Breast epithelium (tissue), 4 donors: ENCODE measurements around the gene TRIM10. TPM values are rescaled to one million over a fixed set of nuclear protein-coding genes. Genes with fewer than 3 reads are reported as not detected.

Experiments
- DNase-seq, 2 donors: peaks; one replicate each; pipeline ENCODE4 v3.0.0-alpha.2; 2019; ENCODE audit warnings: low spot score in 2 of 2
- H3K27ac ChIP-seq, 2 donors: fragments of 200-600 bp; sonication (generic) in 1 of 2; one replicate each; pipeline ENCODE4 v1.5.1; 2016 to 2019; ENCODE audit warnings: mild to moderate bottlenecking in 1 of 2
- H3K27me3 ChIP-seq, 2 donors: fragments of 200-600 bp; sonication (generic) in 1 of 2; one replicate each; pipeline versions ENCODE4 v1.5.1 to v1.6.0; 2017 to 2019; ENCODE audit warnings: control low read depth in 1 of 2, mild to moderate bottlenecking in 1 of 2
- H3K36me3 ChIP-seq: fragments of 200-600 bp; one replicate; pipeline ENCODE4 v1.5.1; 2019
- H3K4me1 ChIP-seq, 2 donors: fragments of 200-600 bp; sonication (generic); one replicate each; pipeline ENCODE4 v1.5.1; 2016 to 2019; ENCODE audit warnings: control low read depth in 1 of 2
- H3K4me3 ChIP-seq, 3 donors: fragments of 200-600 bp; sonication (generic); 1 replicate in 2 of 3; 2 replicates in 1 of 3; pipeline ENCODE4 v1.5.1; 2016 to 2019; ENCODE audit warnings: mild to moderate bottlenecking in 3 of 3, moderate library complexity in 2 of 3
- H3K9me3 ChIP-seq, 2 donors: fragments of 200-600 bp; sonication (generic) in 1 of 2; one replicate each; pipeline ENCODE4 v1.5.1; 2016 to 2019; ENCODE audit warnings: control low read depth in 1 of 2
- POLR2A ChIP-seq: fragments of 450-650 bp; IDR thresholded peaks from one replicate; pipeline ENCODE4 v1.6.1; 2016; ENCODE audit warnings: antibody characterized with exemption, mild to moderate bottlenecking, moderate library complexity
- POLR2AphosphoS5 ChIP-seq, 3 donors: sonication (generic); formaldehyde crosslinking; IDR thresholded peaks; one replicate each; pipeline ENCODE4 v1.6.1; 2017; ENCODE audit warnings: antibody characterized with exemption in 3 of 3
- intact Hi-C: fragments of 100-400 bp; cut with DNase I; formaldehyde crosslinking; loops from one replicate; pipeline ENCODE4 v1.15.1; 2023; ENCODE audit warnings: low total_unique reads
- total RNA-seq, 3 donors: library from RNA; depleted of rRNA; stranded (reverse); fragments of >200 nt; gene quantifications; one replicate each; pipeline ENCODE4 v1.1.0, GENCODE V29; 2016
- TF ChIP-seq, protein P1 (sequence below), 3 donors: fragments of 450-650 bp; IDR thresholded peaks; one replicate each; pipeline ENCODE4 v1.5.1; 2016 to 2017; ENCODE audit warnings: antibody characterized with exemption in 3 of 3, mild to moderate bottlenecking in 3 of 3, moderate library complexity in 3 of 3

TRIM10 gene
- total RNA-seq, 3 donors from 2014 or later: not detected

DNA sequence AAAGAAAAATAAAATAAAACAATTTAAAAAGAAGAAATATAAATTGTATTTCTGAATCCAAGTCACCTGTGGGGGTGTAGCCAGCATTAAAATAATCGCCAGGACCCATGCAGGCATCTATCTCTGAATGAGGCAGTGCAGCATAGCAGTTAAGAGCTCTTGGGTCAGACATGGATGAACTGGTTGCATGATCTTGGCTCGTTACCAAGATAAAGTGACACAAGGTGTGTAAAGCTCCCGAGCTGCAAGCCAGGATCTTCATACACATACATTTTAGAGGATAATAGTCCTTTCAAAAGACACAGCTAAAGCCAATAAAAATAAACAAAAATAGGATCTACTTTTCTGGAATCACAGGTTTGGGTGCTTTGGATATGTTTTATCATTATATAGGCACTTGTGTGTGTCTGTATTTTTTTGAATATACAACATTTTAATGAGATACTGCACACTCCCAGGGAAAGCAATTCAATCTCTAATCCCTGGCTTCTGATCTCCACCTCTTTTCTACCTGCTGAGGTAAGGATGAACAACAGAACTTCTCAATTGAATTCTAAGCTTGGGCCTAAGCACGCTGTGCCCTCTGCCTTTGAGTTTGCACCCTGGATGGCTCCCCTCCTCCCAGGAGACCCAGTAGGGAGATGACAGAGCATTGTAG, 8.9 kb downstream of the TRIM10 start:
- intact Hi-C loops: no loop called here
- peaks cover 0 to 4% of the 10 kb centered on the region in 2 donors for H3K4me1 ChIP-seq
- TF ChIP-seq, protein P1, sequence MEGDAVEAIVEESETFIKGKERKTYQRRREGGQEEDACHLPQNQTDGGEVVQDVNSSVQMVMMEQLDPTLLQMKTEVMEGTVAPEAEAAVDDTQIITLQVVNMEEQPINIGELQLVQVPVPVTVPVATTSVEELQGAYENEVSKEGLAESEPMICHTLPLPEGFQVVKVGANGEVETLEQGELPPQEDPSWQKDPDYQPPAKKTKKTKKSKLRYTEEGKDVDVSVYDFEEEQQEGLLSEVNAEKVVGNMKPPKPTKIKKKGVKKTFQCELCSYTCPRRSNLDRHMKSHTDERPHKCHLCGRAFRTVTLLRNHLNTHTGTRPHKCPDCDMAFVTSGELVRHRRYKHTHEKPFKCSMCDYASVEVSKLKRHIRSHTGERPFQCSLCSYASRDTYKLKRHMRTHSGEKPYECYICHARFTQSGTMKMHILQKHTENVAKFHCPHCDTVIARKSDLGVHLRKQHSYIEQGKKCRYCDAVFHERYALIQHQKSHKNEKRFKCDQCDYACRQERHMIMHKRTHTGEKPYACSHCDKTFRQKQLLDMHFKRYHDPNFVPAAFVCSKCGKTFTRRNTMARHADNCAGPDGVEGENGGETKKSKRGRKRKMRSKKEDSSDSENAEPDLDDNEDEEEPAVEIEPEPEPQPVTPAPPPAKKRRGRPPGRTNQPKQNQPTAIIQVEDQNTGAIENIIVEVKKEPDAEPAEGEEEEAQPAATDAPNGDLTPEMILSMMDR (IDR thresholded peaks at IDR 0.05): no peak
- no peak for TF ChIP-seq POLR2AphosphoS5 (IDR thresholded peaks at IDR 0.05)
- no peak for TF ChIP-seq POLR2A
- H3K27me3 ChIP-seq: no peaks in the 10 kb centered on the region
- no peaks in the 10 kb centered on the region for H3K36me3 ChIP-seq
- DNase-seq: no peak
- no peaks in the 10 kb centered on the region for H3K9me3 ChIP-seq
- H3K4me3 ChIP-seq: no peak overlapping the region
- H3K27ac ChIP-seq: no peak overlapping the region

DNA sequence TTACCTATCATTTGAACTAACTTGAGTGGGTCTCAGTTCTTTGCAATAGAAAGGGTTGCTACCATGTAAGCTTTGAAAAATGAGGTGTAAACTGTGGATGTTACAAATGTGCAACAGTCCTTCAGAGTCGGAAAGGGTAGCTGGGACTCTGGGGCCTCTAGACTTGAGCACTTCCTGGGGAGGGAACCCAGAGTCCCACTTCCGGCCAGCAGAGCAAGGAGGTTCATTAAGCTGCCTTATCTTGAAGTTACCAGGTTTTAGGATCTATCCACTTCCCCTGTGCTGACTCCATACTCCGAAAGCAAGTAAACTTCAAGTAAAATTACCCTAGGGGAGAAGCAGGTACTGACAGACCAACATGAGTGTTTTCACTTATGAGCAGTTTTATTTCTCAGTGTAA, 9.4 kb downstream of the TRIM10 start:
- H3K9me3 ChIP-seq: no peaks in the 10 kb centered on the region
- peaks cover 0 to 4% of the 10 kb centered on the region in 2 donors for H3K4me1 ChIP-seq
- no peaks in the 10 kb centered on the region for H3K36me3 ChIP-seq
- TF ChIP-seq, protein P1 (IDR thresholded peaks at IDR 0.05): no peak
- TF ChIP-seq POLR2AphosphoS5 (IDR thresholded peaks at IDR 0.05): no peak
- TF ChIP-seq POLR2A: no peak
- intact Hi-C loops: no loop called here
- DNase-seq: no peak
- H3K27me3 ChIP-seq: no peaks in the 10 kb centered on the region
- H3K27ac ChIP-seq: no peak overlapping the region
- H3K4me3 ChIP-seq: no peak overlapping the region

DNA sequence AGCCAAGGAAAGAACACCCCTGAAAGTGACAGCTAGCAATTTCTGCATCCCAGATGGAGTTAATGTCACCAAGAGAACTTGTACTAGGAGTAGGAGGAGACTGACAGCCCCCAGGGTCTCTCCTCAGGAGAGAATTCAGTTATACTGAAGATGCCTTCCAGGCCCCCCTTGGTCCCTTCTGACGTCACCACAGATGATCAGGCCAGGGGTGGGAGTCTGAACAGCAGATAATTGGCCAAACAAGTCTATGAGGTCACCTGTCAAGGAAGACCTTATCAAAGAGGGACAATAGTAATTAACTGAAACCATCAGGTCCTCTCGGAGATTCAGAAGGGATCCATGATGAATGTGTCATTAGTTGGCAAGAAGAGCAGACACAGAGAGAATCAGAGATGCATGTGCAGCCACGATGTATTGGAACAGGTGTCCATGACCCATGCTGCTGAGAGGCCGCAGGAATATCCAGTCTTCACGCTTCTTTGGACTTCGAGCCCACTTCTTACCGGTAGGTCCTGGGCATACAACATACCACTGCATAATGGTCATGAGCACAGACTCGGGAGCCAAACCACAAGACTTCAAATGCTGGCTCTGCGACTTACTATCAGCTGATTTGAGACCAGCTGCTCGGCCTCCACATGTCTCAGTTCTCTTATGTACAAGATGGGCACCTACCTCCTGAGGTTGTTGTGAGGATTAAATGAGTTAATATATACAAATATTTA, 10.2 kb downstream of the TRIM10 start:
- Histone ChIP-seq H3K27me3 (no peaks in the 10 kb centered on the region), H3K9me3 (no peaks in the 10 kb centered on the region), H3K27ac (no peak overlapping the region), H3K4me1 (peaks cover 0 to 4% of the 10 kb centered on the region in 2 donors), H3K36me3 (no peaks in the 10 kb centered on the region), H3K4me3 (no peak overlapping the region)
- intact Hi-C loops: no loop called here
- no peak for DNase-seq
- TF ChIP-seq POLR2A: no peak
- TF ChIP-seq, protein P1 (IDR thresholded peaks at IDR 0.05): no peak
- no peak for TF ChIP-seq POLR2AphosphoS5 (IDR thresholded peaks at IDR 0.05)

DNA sequence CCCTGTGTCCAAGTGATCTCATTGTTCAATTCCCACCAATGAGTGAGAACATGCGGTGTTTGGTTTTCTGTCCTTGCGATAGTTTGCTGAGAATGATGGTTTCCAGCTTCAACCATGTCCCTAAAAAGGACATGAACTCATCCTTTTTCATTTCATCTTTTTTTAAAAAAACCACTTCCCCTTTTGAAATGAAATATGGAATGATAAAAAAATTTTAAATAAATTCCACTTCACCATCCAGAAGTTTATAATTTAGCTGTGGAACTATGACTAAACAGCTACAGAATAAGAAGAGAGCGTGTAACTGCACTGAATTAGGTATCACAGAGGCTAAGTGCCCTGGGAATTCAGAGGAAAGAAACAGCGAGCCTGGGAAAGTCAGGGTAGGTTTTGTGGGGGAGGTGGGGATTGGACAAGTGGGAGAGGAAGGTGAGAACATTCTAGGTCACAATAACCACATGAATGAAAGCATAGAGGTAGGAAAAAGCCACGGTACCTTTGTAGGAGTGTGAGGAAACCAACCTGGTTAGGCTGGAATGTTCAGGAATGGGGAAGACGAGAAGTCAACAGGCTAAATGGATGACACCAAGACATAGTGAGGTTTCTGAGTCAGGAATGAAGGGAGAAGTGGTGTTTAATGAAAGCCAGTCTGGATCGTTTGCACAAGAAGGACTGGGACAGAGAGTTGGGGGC, 11.0 kb downstream of the TRIM10 start:
- no peak for TF ChIP-seq POLR2AphosphoS5 (IDR thresholded peaks at IDR 0.05)
- TF ChIP-seq POLR2A: no peak
- TF ChIP-seq, protein P1 (IDR thresholded peaks at IDR 0.05): no peak
- no peaks in the 10 kb centered on the region for H3K9me3 ChIP-seq
- DNase-seq: no peak

DNA sequence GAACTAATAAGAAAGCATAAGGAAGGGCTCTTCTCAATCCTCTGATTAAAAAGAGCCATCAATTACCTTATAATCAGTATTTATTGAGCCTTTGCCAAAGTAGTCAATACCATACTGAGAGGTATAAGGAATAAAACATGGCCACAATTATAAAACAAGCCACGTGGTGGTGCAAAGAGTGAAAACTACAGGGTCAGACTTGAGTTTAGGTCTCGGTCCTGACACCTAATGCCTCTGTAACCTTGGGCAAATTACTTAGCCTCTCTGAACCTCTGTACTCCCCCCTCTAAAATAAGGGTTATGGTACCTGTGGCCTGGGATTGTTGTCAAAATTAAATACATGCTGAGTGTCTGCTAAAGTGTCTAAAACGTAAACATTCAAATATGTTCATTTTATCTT, 11.8 kb downstream of the TRIM10 start:
- H3K27me3 ChIP-seq: peaks cover 0 to 4% of the 10 kb centered on the region in 2 donors
- H3K9me3 ChIP-seq: no peaks in the 10 kb centered on the region
- H3K36me3 ChIP-seq: no peaks in the 10 kb centered on the region
- no peak for TF ChIP-seq POLR2A
- no peak for TF ChIP-seq POLR2AphosphoS5 (IDR thresholded peaks at IDR 0.05)
- TF ChIP-seq, protein P1 (IDR thresholded peaks at IDR 0.05): no peak
- intact Hi-C loops: no loop called here
- no peak overlapping the region for H3K4me3 ChIP-seq
- DNase-seq: no peak
- H3K4me1 ChIP-seq: no peaks in the 10 kb centered on the region
- H3K27ac ChIP-seq: no peak overlapping the region

More for the DNA sequence above, 11.0 kb downstream of the TRIM10 start:
- Histone ChIP-seq H3K4me3 (no peak overlapping the region), H3K36me3 (no peaks in the 10 kb centered on the region), H3K27me3 (peaks cover 0 to 4% of the 10 kb centered on the region in 2 donors), H3K4me1 (peaks cover 0 to 3% of the 10 kb centered on the region in 2 donors), H3K27ac (no peak overlapping the region)
- intact Hi-C loops: no loop called here
